H1 (cell line): ENCODE measurements around the gene VPS18. TPM values are rescaled to one million over a fixed set of nuclear protein-coding genes. Genes with fewer than 3 reads are reported as not detected.

Source experiments
- CTCF ChIA-PET: fragments of 300-600 bp; sonication (Branson Sonifier 250); formaldehyde crosslinking; loops from one replicate; lab custom pipeline; 2021; ENCODE audit not compliant: partially characterized antibody; lab: Charles Lee
- POLR2A ChIA-PET: fragments of 300-600 bp; sonication (Branson Sonifier 250); formaldehyde crosslinking; loops from one replicate; lab custom pipeline; 2021; ENCODE audit warnings: inconsistent platforms; ENCODE audit not compliant: partially characterized antibody; lab: Charles Lee
- DNase-seq, 2 experiments: peaks; one replicate each; pipeline versions ENCODE4 v3.0.0 to v3.0.0-alpha.2; 2010 to 2022; ENCODE audit warnings: low spot score in 2 of 2, low read depth in 1 of 2, mixed read lengths in 1 of 2
- FAIRE-seq: peaks from 2 replicates; lab custom pipeline; 2011; peaks lifted over from hg19 to GRCh38; lab: Jason Lieb, UNC
- H2AFZ ChIP-seq: 2 replicates; pipeline ENCODE4 v1.8.1; 2012; ENCODE audit warnings: low read length, inconsistent platforms
- H2AK5ac ChIP-seq: 2 replicates; pipeline ENCODE4 v1.6.1; 2013; ENCODE audit warnings: low read depth, low read length
- H2BK120ac ChIP-seq: replicated peaks from 2 replicates; pipeline ENCODE3; 2013; ENCODE audit warnings: low read depth, low read length, inconsistent platforms
- H2BK12ac ChIP-seq: 2 replicates; pipeline ENCODE4 v1.6.1; 2013; ENCODE audit warnings: low read depth, low read length
- H2BK15ac ChIP-seq: 2 replicates; pipeline ENCODE4 v1.6.1; 2013; ENCODE audit warnings: low read length
- H2BK20ac ChIP-seq: 2 replicates; pipeline ENCODE4 v1.6.1; 2013; ENCODE audit warnings: low read length
- H2BK5ac ChIP-seq: 2 replicates; pipeline ENCODE4 v1.6.1; 2013; ENCODE audit warnings: low read depth, low read length
- H3K14ac ChIP-seq: 2 replicates; pipeline ENCODE4 v1.6.1; 2013; ENCODE audit warnings: inconsistent platforms; ENCODE audit not compliant: insufficient read length
- H3K18ac ChIP-seq: 2 replicates; pipeline ENCODE4 v1.6.1; 2013; ENCODE audit warnings: low read length; ENCODE audit errors: extremely low read depth
- H3K23ac ChIP-seq: 2 replicates; pipeline ENCODE4 v1.6.1; 2013; ENCODE audit warnings: inconsistent platforms; ENCODE audit not compliant: insufficient read length
- H3K23me2 ChIP-seq: 2 replicates; pipeline ENCODE4 v1.6.1; 2013; ENCODE audit warnings: low read depth, low read length
- H3K27ac ChIP-seq: 2 replicates; pipeline ENCODE4 v1.6.1; 2011; ENCODE audit warnings: low read depth, low read length, inconsistent platforms
- H3K27me3 ChIP-seq, 4 experiments: replicated peaks in 1 of 4; 1 replicate in 1 of 4; 2 replicates in 3 of 4; pipeline versions ENCODE4 v1.6.1 to v1.8.1; 2011 to 2013; ENCODE audit warnings: low read length in 3 of 4, mild to moderate bottlenecking in 3 of 4, inconsistent platforms in 2 of 4, mixed read lengths in 2 of 4, moderate library complexity in 1 of 4; ENCODE audit not compliant: control insufficient read depth in 3 of 4, insufficient read depth in 3 of 4; ENCODE audit errors: extremely low read depth in 1 of 4
- H3K36me3 ChIP-seq, 4 experiments: 2 replicates each; pipeline versions ENCODE4 v1.6.1 to v1.8.1; 2011 to 2013; ENCODE audit warnings: mild to moderate bottlenecking in 4 of 4, low read length in 3 of 4, moderate library complexity in 2 of 4, control low read depth in 1 of 4, inconsistent platforms in 1 of 4; ENCODE audit not compliant: insufficient read depth in 4 of 4, control insufficient read depth in 2 of 4
- H3K4ac ChIP-seq: replicated peaks from 2 replicates; pipeline ENCODE3; 2013; ENCODE audit warnings: low read length, low read depth, mixed read lengths, inconsistent platforms; ENCODE audit not compliant: insufficient read length
- H3K4me1 ChIP-seq, 4 experiments: replicated peaks in 1 of 4; 1 replicate in 1 of 4; 2 replicates in 3 of 4; pipeline versions ENCODE4 v1.6.1 to v1.8.1; 2011 to 2013; ENCODE audit warnings: low read length in 3 of 4, inconsistent platforms in 2 of 4, mixed read lengths in 1 of 4; ENCODE audit not compliant: insufficient read depth in 4 of 4, control insufficient read depth in 3 of 4
- H3K4me2 ChIP-seq, 2 experiments: 2 replicates each; pipeline versions ENCODE4 v1.6.1 to v1.8.1; 2011 to 2013; ENCODE audit warnings: low read depth in 2 of 2, low read length in 2 of 2, control low read depth in 1 of 2, inconsistent platforms in 1 of 2, mild to moderate bottlenecking in 1 of 2; ENCODE audit not compliant: insufficient read depth in 1 of 2
- H3K4me3 ChIP-seq, 4 experiments: fragments of 200-600, 300-600 bp in 1 of 4; sonication (generic), shearing (Covaris generic), sonication (Bioruptor Twin) in 1 of 4; 2 replicates each; pipeline versions ENCODE4 v1.5.1 to v1.8.1; 2011 to 2016; ENCODE audit warnings: low read length in 4 of 4, low read depth in 3 of 4, control low read depth in 2 of 4, inconsistent platforms in 2 of 4, mild to moderate bottlenecking in 2 of 4, mixed read lengths in 1 of 4, moderate library complexity in 1 of 4; ENCODE audit not compliant: insufficient read depth in 2 of 4; ENCODE audit errors: extremely low read depth in 1 of 4
- H3K56ac ChIP-seq: replicated peaks from 2 replicates; pipeline ENCODE3; 2013; ENCODE audit warnings: low read depth, mild to moderate bottlenecking, mixed read lengths, low read length, inconsistent platforms; ENCODE audit not compliant: insufficient read length
- H3K79me1 ChIP-seq: 2 replicates; pipeline ENCODE4 v1.6.1; 2013; ENCODE audit warnings: low read depth, low read length, control low read depth
- H3K79me2 ChIP-seq, 2 experiments: 2 replicates each; pipeline versions ENCODE4 v1.6.1 to v1.8.1; 2012 to 2013; ENCODE audit warnings: low read length in 2 of 2, mild to moderate bottlenecking in 2 of 2, inconsistent platforms in 1 of 2; ENCODE audit not compliant: insufficient read depth in 2 of 2, control insufficient read depth in 1 of 2
- H3K9ac ChIP-seq, 4 experiments: replicated peaks in 1 of 4; 1 replicate in 1 of 4; 2 replicates in 3 of 4; pipeline versions ENCODE4 v1.6.1 to v1.8.1; 2011 to 2013; ENCODE audit warnings: low read depth in 3 of 4, low read length in 3 of 4, control low read depth in 2 of 4, mild to moderate bottlenecking in 2 of 4, moderate library complexity in 2 of 4, inconsistent platforms in 1 of 4; ENCODE audit errors: extremely low read depth in 1 of 4
- H3K9me3 ChIP-seq, 2 experiments: 2 replicates each; pipeline versions ENCODE4 v1.6.1 to v1.8.1; 2012 to 2013; ENCODE audit warnings: mild to moderate bottlenecking in 2 of 2, moderate library complexity in 2 of 2, control low read depth in 1 of 2, inconsistent platforms in 1 of 2, low read depth in 1 of 2, low read length in 1 of 2, mixed read lengths in 1 of 2; ENCODE audit not compliant: insufficient read depth in 2 of 2
- H4K20me1 ChIP-seq, 2 experiments: replicated peaks in 1 of 2; 2 replicates each; pipeline versions ENCODE3 to v1.8.1; 2011 to 2013; ENCODE audit warnings: inconsistent platforms in 2 of 2, low read length in 2 of 2, mild to moderate bottlenecking in 1 of 2; ENCODE audit not compliant: insufficient read depth in 2 of 2, control insufficient read depth in 1 of 2
- H4K5ac ChIP-seq: 2 replicates; pipeline ENCODE4 v1.6.1; 2013; ENCODE audit warnings: low read length, low read depth, mixed read lengths, inconsistent platforms; ENCODE audit not compliant: insufficient read length
- H4K8ac ChIP-seq: 2 replicates; pipeline ENCODE4 v1.8.0; 2013; ENCODE audit warnings: mild to moderate bottlenecking, moderate library complexity, low read length, inconsistent platforms; ENCODE audit not compliant: insufficient read depth; ENCODE audit errors: extremely low read depth
- H4K91ac ChIP-seq: replicated peaks from 2 replicates; pipeline ENCODE3; 2013; ENCODE audit warnings: low read length, mixed read lengths, inconsistent platforms; ENCODE audit not compliant: insufficient read length
- CTCF ChIP-seq, 3 experiments: IDR thresholded peaks; 1 replicate in 2 of 3; 2 replicates in 1 of 3; pipeline versions ENCODE4 v1.5.1 to v1.6.1; 2011; ENCODE audit warnings: low read length in 3 of 3, mild to moderate bottlenecking in 3 of 3, inconsistent platforms in 2 of 3, low read depth in 1 of 3, moderate library complexity in 1 of 3; ENCODE audit not compliant: insufficient read depth in 1 of 3; ENCODE audit errors: control extremely low read depth in 1 of 3
- KDM5A ChIP-seq: fragments of 200-600 bp; IDR thresholded peaks from 2 replicates; pipeline ENCODE4 v1.7.1; 2012; ENCODE audit warnings: mild to moderate bottlenecking, low read length, inconsistent platforms, mixed read lengths
- WGBS, 2 experiments: shearing (Covaris generic) in 1 of 2; methylation state at CpG; one replicate each; pipeline versions ENCODE4 v1.1.6 to v1.1.7; 2013 to 2015; ENCODE audit warnings: low lambda C conversion rate in 2 of 2, mixed read lengths in 2 of 2, inconsistent platforms in 1 of 2, low coverage in 1 of 2, missing lambda C conversion rate in 1 of 2; ENCODE audit not compliant: insufficient replicate concordance in 2 of 2, insufficient coverage in 1 of 2, insufficient read length in 1 of 2; ENCODE audit errors: extremely low coverage in 1 of 2, missing lambda C conversion rate in 1 of 2; 5-methylcytosine and 5-hydroxymethylcytosine counted together
- polyA plus RNA-seq, 7 experiments: library from polyadenylated mRNA; depleted of rRNA in 3 of 7; stranded (reverse) in 5 of 7; unstranded in 2 of 7; fragments of >200 nt in 5 of 7; fragments of 200-250 nt in 2 of 7; gene quantifications; 1 replicate in 5 of 7; 2 replicates in 1 of 7; 4 replicates in 1 of 7; pipeline versions ENCODE4 v1.2.1 to v1.2.3, GENCODE V29; 2011 to 2013; ENCODE audit warnings: missing spikeins in 2 of 7, mixed read lengths in 2 of 7
- total RNA-seq: library from RNA; stranded (reverse); fragmentation: NEBNext Ultra II Directional; extraction: Animal tissue kit (Norgen Biotek cat#: 25700); gene quantifications from 2 replicates; pipeline ENCODE4 v1.2.1, GENCODE V29; 2021

VPS18 gene
- total and polyA plus RNA-seq, 2 of the 8 experiments (the other 6 are each of a cell fraction or from before 2014, with no cell fraction given) = 28.9 to 32.7 TPM

- Histone ChIP-seq H2BK20ac (no peak overlapping the region), H2BK5ac (no peak overlapping the region), H2AK5ac (no peak overlapping the region), H3K27me3 (peaks cover 44 to 79% (median 67%) of the 10 kb centered on the region in 4 experiments), H2BK12ac (peak overlapping the region; percentile 68; the same call in 1 of the 2 replicates), H3K9ac (no peak overlapping the region), H3K18ac (no peak overlapping the region), H3K79me2 (no peaks in the 10 kb centered on the region), H4K5ac (no peak overlapping the region), H3K4ac (no peak overlapping the region), H3K14ac (no peak overlapping the region), H4K91ac (no peak overlapping the region), H3K56ac (no peak overlapping the region), H2BK120ac (no peak overlapping the region), H3K4me2 (peak overlapping the region; percentile 87 to 97; a peak in 2 of 4 replicates), H2BK15ac (no peak overlapping the region), H4K8ac (no peak overlapping the region), H3K9me3 (no peaks in the 10 kb centered on the region), H3K27ac (no peak overlapping the region), H2AFZ (no peak overlapping the region), H3K23ac (no peak overlapping the region), H3K79me1 (no peaks in the 10 kb centered on the region), H3K4me3 (peak overlapping the region in 1 of 4 experiments; percentile 71; a peak in 1 of 8 replicates), H3K4me1 (peaks cover 3 to 28% (median 13%) of the 10 kb centered on the region in 4 experiments), H3K36me3 (no peaks in the 10 kb centered on the region), H3K23me2 (peaks cover 21% of the 10 kb centered on the region; the same call in 1 of the 2 replicates), H4K20me1 (peaks cover 2 to 19% of the 10 kb centered on the region in 2 experiments)
- POLR2A ChIA-PET = interaction anchor here (1.1 to 43.8 kb wide), 5 partner anchors 13 to 493 kb away, joined by 3 to 1505 read pairs (median 73); partner anchors contain the start of gene CHAC1
- FAIRE-seq (no peak), DNase-seq (no peak)
- CTCF ChIA-PET = interaction anchor here (0.8 to 33.1 kb wide), 16 partner anchors 7 to 181 kb away, joined by 3 to 619 read pairs (median 10); partner anchors contain the start of genes CHAC1, DLL4, DNAJC17 and VPS18
- TF ChIP-seq KDM5A = no peak
- TF ChIP-seq CTCF (IDR thresholded peaks at IDR 0.05; ENCODE audit: control extremely low read depth in 1 of 3, insufficient read depth in 1 of 3, low read depth in 1 of 3, low read length in 3 of 3) = peak in 1 of 3 experiments; percentile 29; a peak in 1 of 4 replicates
- 80% methylated on average over 16 of the region's 16 CpGs; no CpG with 5 or more reads in 1 of the 2 experiments for WGBS, 2 experiments
These were observed 37.3 kb downstream of the VPS18 start for GRCh38 chr15:40931300-40932142.
